ENCODE results near the gene TMEM87B.

- TF ChIP-seq CTCF (IDR thresholded peaks at IDR 0.05) (peak in 1 of 5 experiments; percentile 12), EP300 (IDR thresholded peaks at IDR 0.05; ENCODE audit: low read depth) (no peak), POLR2A (IDR thresholded peaks at IDR 0.05) (no peak), POLR2AphosphoS5 (IDR thresholded peaks at IDR 0.05) (no peak)
Observed at GRCh38 chr2:112010751-112011150, 44.3 kb upstream of the TMEM87B start.

Data from transverse colon (tissue), 4 donors.